ENCODE data around the gene RNF31. TPM values are rescaled to one million over a fixed set of nuclear protein-coding genes. Genes with fewer than 3 reads are reported as not detected.
"Not testable (repeated sequence)": the region's sequence is repeated elsewhere in the genome, so short reads cannot be mapped to it uniquely, and the experiment has no call there.

RNF31 gene
- polyA plus RNA-seq (ENCODE audit: insufficient read length): 57.5 TPM
- long read RNA-seq, donor 1, partial matches to known transcripts: 0 of 8 reads
- long read RNA-seq, donor 1, other reads (novel, unspliced or antisense): 0 of 8 reads
- long read RNA-seq, donor 2, partial matches to known transcripts: 0 of 3 reads
- long read RNA-seq, donor 2, other reads (novel, unspliced or antisense): 0 of 3 reads
- long read RNA-seq, donor 3, partial matches to known transcripts: 46 of 113 reads
- long read RNA-seq, donor 3, other reads (novel, unspliced or antisense): 64 of 113 reads
- long read RNA-seq, donor 4, partial matches to known transcripts: 0 of 1 reads
- long read RNA-seq, donor 4, other reads (novel, unspliced or antisense): 0 of 1 reads
- long read RNA-seq, donor 5, partial matches to known transcripts: 0 of 11 reads
- long read RNA-seq, donor 5, other reads (novel, unspliced or antisense): 0 of 11 reads
- long read RNA-seq, donor 6, partial matches to known transcripts: 0 of 8 reads
- long read RNA-seq, donor 6, other reads (novel, unspliced or antisense): 0 of 8 reads
- long read RNA-seq, donor 7, partial matches to known transcripts: 0 of 4 reads
- long read RNA-seq, donor 7, other reads (novel, unspliced or antisense): 0 of 4 reads
- long read RNA-seq, donor 8, partial matches to known transcripts: 0 of 4 reads
- long read RNA-seq, donor 8, other reads (novel, unspliced or antisense): 0 of 4 reads

- DNase-seq: peak; percentile 99
Observed at GRCh38 chr14:24146978-24147760, at the start of gene RNF31. RNF31 (plus strand) TSS chr14:24147498; CDS start chr14:24147699, 201 bp downstream.

- no peak for DNase-seq
Observed at GRCh38 chr14:24098229-24098926, 48.9 kb upstream of the RNF31 start.

- no peak for DNase-seq
Observed at GRCh38 chr14:24098927-24099813, 48.1 kb upstream of the RNF31 start.

GRCh38 chr14:24100197-24100981 is 46.9 kb upstream of the RNF31 start:
- DNase-seq: no peak

DNA sequence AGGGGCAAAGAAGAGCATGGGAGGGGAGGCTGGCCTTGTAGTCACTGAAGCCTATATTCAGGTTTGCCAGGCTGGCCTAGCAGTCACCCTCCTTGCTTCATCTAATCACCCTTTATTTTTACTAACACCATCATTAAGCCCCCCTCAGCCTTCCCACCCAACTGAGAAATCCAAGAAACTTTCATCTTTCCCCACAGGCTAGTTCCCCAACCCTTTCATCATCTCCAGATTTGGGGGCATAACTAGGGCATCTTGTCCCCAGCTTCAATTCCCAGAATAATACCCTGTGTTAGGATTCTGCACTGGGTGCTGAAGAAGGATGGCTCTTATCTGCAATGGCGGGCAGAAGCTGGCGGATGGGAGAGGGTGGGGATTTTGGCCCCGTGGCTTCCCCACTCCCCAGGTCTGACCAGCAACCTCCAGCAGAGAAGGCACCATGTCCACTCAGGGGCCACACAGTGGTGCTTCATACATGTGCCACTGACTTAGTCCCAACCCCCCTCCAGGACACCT is 46.3 kb upstream of the RNF31 start:
- no peak for DNase-seq

DNA sequence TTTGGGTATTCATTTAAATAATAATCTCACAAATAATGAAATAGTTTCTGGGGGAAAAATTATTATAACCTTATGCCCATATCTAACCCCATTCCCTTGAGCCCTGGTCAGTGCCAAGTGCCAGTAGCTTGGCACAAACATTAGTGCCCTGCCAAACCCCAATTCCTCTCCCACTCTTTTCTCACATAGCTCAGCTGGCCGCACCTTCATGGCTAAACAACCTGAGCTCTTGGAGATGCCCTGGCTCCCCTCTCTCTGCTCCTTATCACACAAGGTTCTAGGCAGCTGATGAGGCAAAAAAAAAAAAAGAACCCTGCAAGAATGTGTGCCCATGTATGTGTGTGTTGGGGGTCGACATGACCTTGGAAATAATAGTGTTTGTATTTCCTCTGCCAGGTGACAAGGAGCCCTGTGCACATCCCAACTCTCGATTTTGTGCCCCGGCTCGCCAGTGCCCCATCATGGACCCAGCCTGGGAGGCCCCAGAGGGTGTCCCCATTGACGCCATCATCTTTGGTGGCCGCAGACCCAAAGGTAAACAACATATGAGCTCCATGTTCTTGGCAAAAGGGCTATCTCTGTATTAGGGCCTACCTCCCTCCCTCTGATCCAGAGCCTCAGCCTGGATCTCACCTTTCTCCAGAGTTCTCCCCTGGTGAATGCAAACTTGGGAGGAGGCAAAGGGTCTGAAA is 44.8 kb upstream of the RNF31 start:
- DNase-seq: no peak

DNA sequence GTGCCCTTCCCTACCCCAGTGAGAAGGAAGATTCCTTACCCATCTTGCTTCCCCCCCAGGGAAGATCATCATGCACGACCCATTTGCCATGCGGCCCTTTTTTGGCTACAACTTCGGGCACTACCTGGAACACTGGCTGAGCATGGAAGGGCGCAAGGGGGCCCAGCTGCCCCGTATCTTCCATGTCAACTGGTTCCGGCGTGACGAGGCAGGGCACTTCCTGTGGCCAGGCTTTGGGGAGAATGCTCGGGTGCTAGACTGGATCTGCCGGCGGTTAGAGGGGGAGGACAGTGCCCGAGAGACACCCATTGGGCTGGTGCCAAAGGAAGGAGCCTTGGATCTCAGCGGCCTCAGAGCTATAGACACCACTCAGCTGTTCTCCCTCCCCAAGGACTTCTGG is 43.8 kb upstream of the RNF31 start:
- DNase-seq: no peak

- not testable (repeated sequence) for DNase-seq
Observed at GRCh38 chr14:24105609-24106239, 41.6 kb upstream of the RNF31 start.

DNA sequence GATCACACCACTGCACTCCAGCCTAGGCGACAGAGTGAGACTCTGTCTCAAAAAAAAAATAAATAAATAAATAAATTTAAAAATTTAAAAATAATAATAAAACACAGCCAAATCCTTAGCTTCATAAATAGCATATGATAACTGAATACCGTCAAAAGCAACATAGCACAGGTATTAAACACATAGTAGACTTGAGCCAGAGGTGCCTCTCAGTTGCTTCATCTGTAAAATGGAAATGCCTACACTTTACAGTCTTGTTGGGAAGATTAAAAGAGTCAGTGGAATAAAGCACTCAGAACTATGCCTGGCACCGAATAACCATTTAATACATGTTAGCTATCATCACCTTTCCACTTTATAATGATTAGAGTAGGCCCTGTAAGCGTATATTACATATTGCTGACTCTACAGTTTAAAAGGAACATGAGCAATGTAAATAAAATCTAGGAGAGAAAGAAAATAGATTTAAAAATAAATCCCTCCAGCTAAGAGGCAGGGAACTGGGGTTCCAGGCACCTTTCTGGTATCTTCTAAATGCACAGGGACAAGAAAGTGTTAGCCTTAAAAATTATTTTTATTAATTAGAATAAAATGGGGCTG is 40.5 kb upstream of the RNF31 start:
- no peak for DNase-seq

DNA sequence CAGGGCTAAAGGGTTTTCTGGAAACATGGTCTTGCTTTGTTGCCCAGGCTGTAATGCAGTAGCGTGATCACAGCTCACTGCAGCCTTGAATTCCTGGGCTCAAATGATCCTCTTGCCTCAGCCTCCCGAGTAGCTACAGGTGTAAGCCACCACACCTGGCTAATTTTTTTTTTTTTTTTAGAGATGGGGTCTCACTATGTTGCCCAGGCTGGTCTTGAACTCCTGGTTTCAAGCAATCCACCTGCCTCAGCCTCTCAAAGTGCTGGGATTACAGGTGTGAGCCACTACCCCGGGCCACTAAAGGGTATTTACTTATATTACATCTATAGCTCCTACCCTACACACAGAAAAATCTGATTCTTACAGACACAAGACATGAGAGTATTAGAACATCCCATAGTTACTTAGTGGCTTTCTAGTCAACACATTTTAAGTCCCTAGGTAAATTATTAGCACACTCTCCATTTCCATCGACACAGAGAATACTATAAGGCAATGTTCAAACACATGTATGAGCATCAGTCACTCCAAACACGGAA is 38.9 kb upstream of the RNF31 start:
- no peak for DNase-seq

GRCh38 chr14:24110060-24110459 is 37.2 kb upstream of the RNF31 start:
- DNase-seq: no peak

DNA sequence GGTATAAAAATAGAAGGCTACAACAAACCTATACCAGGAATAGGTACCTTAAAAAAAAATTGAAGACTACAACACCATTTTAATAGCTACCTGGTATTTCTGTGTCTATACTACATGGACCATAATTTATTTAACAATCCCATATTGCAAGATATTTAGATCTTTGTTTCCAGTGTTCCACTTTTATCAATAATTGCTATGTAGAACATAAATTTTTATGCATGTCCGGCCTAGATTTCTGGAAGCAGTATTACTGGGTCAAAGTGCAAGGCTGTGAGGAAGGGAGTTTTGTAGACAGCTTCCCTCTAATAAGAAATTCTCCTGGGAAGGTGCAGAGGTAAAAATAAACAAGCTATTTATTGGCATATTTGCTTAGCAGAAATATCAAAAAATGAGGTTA is 36.8 kb upstream of the RNF31 start:
- DNase-seq: no peak

DNA sequence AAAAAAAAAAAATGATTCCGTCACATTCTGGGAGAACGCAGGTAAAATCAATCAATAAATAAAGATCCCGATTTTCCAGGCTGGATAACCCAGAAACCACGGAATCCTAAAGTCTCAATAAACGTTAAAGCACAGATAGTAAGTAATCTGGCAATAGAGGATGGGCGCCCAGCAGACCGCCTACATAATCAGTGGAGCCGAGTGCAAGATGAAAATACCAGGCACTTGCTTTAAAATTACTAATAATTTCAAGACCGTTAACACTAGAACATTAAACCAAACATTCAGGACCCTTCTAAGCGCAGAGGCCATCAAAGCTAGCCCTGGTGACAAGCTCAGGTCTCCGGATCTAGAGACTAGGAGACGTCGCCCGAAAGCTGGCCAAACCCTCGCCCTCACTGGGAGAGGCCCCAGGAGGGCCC is 33.9 kb upstream of the RNF31 start:
- no peak for DNase-seq

GRCh38 chr14:24113801-24114531 is 33.3 kb upstream of the RNF31 start:
- peak; percentile 85 for DNase-seq

- DNase-seq: peak; percentile 100
Observed at GRCh38 chr14:24114532-24115421, 32.5 kb upstream of the RNF31 start, which contains the start of the genes DCAF11 and NRL. DCAF11 (plus strand) TSS chr14:24114777; CDS start chr14:24115595, 818 bp downstream. NRL (minus strand) TSS chr14:24114949; CDS start chr14:24082848, 32,101 bp downstream.
